NT2/D1 (cell line): Measurements from ENCODE around the gene ZNF22.

ENCODE experiments used
- SUZ12 ChIP-seq: IDR thresholded peaks from 2 replicates; pipeline ENCODE4 v1.6.1; 2011; ENCODE audit not compliant: insufficient read length, insufficient read depth; ENCODE audit errors: extremely low read depth
- YY1 ChIP-seq: IDR thresholded peaks from 2 replicates; pipeline ENCODE4 v1.6.1; 2011; ENCODE audit not compliant: insufficient read length, insufficient read depth
- ZNF274 ChIP-seq: IDR thresholded peaks from 2 replicates; pipeline ENCODE4 v1.6.1; 2011; ENCODE audit warnings: mild to moderate bottlenecking, low read depth, low read length

- TF ChIP-seq ZNF274 (no peak), YY1 (no peak), SUZ12 (no peak)
These were observed 33.6 kb downstream of the ZNF22 start for GRCh38 chr10:45034301-45034700.
